ENCODE results near the gene SFMBT2. TPM values are rescaled to one million over a fixed set of nuclear protein-coding genes. Genes with fewer than 3 reads are reported as not detected.

Gene SFMBT2
- total RNA-seq, 1 experiment from 2014 or later = not detected

DNA sequence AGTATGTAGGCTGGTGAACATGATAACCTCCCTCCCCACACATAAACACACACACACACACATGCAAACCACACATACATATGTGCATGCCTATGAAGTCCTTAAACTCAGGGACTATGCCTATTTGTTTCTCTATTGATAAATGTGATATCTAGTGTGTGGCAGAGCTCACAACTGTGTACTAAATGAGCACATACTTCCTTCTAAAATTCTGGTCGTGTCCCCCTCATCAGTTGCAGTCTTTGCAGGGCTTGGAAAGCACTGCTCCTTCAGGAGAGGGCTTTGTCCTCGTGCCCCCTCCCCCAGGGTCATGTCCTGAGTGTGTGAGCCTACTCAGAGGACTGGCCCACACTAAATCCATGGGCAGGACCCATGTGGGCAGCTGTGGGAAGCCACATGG lies 94.0 kb downstream of the SFMBT2 start:
- Mint-ChIP-seq H3K27me3 (ENCODE audit: insufficient read depth, unreplicated experiment) (peaks cover 18% of the 10 kb centered on the region), H3K36me3 (ENCODE audit: insufficient read depth, unreplicated experiment) (no peaks in the 10 kb centered on the region), H3K9me3 (ENCODE audit: unreplicated experiment) (peaks cover 10% of the 10 kb centered on the region), H3K4me3 (ENCODE audit: unreplicated experiment) (no peak overlapping the region), H3K4me1 (ENCODE audit: low read depth, unreplicated experiment) (no peaks in the 10 kb centered on the region), H3K27ac (ENCODE audit: unreplicated experiment) (no peak overlapping the region)
- ChIA-PET POLR2A (no interaction called here), CTCF (interaction anchor here (0.6 kb wide), 1 partner anchor 240 kb away, joined by 4 read pairs; no protein-coding TSS in a partner anchor)
- no peak for DNase-seq
- no TSS peak for BruUV-seq (replicated peaks)
- Histone ChIP-seq H3K9me3 (0 out of 2 replicates have a peak, but pooled peaks cover 4% of the 10 kb centered on the region), H3K27me3 (replicated peaks; ENCODE audit: control insufficient read depth, insufficient read depth, low read length) (no peaks in the 10 kb centered on the region), H3K4me1 (no peaks in the 10 kb centered on the region), H3K4me3 (ENCODE audit: low read depth, low read length) (no peak overlapping the region), H3K36me3 (ENCODE audit: control insufficient read depth, insufficient read depth, low read length) (no peaks in the 10 kb centered on the region)
- TF ChIP-seq, protein P1, sequence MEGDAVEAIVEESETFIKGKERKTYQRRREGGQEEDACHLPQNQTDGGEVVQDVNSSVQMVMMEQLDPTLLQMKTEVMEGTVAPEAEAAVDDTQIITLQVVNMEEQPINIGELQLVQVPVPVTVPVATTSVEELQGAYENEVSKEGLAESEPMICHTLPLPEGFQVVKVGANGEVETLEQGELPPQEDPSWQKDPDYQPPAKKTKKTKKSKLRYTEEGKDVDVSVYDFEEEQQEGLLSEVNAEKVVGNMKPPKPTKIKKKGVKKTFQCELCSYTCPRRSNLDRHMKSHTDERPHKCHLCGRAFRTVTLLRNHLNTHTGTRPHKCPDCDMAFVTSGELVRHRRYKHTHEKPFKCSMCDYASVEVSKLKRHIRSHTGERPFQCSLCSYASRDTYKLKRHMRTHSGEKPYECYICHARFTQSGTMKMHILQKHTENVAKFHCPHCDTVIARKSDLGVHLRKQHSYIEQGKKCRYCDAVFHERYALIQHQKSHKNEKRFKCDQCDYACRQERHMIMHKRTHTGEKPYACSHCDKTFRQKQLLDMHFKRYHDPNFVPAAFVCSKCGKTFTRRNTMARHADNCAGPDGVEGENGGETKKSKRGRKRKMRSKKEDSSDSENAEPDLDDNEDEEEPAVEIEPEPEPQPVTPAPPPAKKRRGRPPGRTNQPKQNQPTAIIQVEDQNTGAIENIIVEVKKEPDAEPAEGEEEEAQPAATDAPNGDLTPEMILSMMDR (IDR thresholded peaks at IDR 0.05; ENCODE audit: insufficient read depth in 1 of 2, low read depth in 1 of 2, low read length in 1 of 2, severe bottlenecking in 1 of 2, unreplicated experiment in 1 of 2) = no peak
- intact Hi-C loops (cut with micrococcal nuclease; ENCODE audit: unreplicated experiment) = no loop called here

DNA sequence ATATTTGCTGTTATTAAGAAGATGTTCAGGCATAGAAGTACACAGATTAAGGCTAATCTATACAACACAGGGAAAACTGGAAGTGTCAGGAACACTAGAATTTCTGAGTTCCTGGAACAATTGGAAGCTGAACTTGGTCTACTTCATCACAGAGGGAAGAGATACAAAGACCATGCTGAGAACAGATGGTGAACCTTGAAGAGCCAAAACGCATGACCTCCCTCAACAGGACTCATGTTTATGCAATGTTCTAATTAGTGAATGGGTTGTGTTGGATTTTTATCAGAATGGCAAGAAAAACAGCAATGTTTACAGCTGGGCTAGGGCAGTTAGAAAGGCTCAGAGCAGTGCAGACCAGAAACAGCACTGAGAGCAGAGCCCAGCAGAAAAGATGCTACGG lies 94.9 kb downstream of the SFMBT2 start:
- Mint-ChIP-seq H3K27me3 (ENCODE audit: insufficient read depth, unreplicated experiment) (peaks cover 18% of the 10 kb centered on the region), H3K36me3 (ENCODE audit: insufficient read depth, unreplicated experiment) (no peaks in the 10 kb centered on the region), H3K9me3 (ENCODE audit: unreplicated experiment) (peaks cover 10% of the 10 kb centered on the region), H3K4me3 (ENCODE audit: unreplicated experiment) (no peak overlapping the region), H3K4me1 (ENCODE audit: low read depth, unreplicated experiment) (no peaks in the 10 kb centered on the region), H3K27ac (ENCODE audit: unreplicated experiment) (no peak overlapping the region)
- POLR2A ChIA-PET = no interaction called here
- intact Hi-C loops (cut with micrococcal nuclease; ENCODE audit: unreplicated experiment) = no loop called here
- H3K9me3 ChIP-seq = 0 out of 2 replicates have a peak, but pooled peaks cover 4% of the 10 kb centered on the region
- no TSS peak for BruUV-seq (replicated peaks)
- H3K36me3 ChIP-seq (ENCODE audit: control insufficient read depth, insufficient read depth, low read length) = no peaks in the 10 kb centered on the region
- DNase-seq = no peak
- no peaks in the 10 kb centered on the region for H3K4me1 ChIP-seq
- TF ChIP-seq, protein P1 (IDR thresholded peaks at IDR 0.05; ENCODE audit: insufficient read depth in 1 of 2, low read depth in 1 of 2, low read length in 1 of 2, severe bottlenecking in 1 of 2, unreplicated experiment in 1 of 2) = no peak
- H3K27me3 ChIP-seq (replicated peaks; ENCODE audit: control insufficient read depth, insufficient read depth, low read length) = no peaks in the 10 kb centered on the region
- H3K4me3 ChIP-seq (ENCODE audit: low read depth, low read length) = no peak overlapping the region
- CTCF ChIA-PET = no interaction called here

DNA sequence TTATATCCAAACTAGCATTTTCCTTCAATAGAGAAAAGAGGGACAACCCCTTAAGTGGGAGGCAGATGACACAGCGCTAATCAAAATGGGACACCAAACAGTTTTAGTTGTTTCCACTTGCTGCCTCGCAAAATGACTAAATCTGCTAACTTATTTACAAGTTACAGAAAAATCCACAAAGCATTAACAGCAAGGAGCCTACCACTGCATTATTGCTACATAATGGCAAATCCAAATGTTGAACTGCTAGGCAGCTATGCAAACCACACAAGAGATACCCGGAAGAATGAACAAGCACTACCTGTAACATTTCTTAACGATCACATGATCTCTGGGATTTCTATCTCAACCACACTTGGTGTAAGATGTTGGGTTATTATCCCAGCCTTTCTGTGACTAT lies 96.7 kb downstream of the SFMBT2 start:
- Histone ChIP-seq H3K36me3 (ENCODE audit: control insufficient read depth, insufficient read depth, low read length) (no peaks in the 10 kb centered on the region), H3K27me3 (replicated peaks; ENCODE audit: control insufficient read depth, insufficient read depth, low read length) (no peaks in the 10 kb centered on the region), H3K4me3 (ENCODE audit: low read depth, low read length) (no peak overlapping the region), H3K9me3 (no peaks in the 10 kb centered on the region), H3K4me1 (no peaks in the 10 kb centered on the region)
- Mint-ChIP-seq H3K36me3 (ENCODE audit: insufficient read depth, unreplicated experiment) (no peaks in the 10 kb centered on the region), H3K4me1 (ENCODE audit: low read depth, unreplicated experiment) (no peaks in the 10 kb centered on the region), H3K4me3 (ENCODE audit: unreplicated experiment) (no peak overlapping the region), H3K9me3 (ENCODE audit: unreplicated experiment) (peaks cover 2% of the 10 kb centered on the region), H3K27me3 (ENCODE audit: insufficient read depth, unreplicated experiment) (peaks cover 12% of the 10 kb centered on the region), H3K27ac (ENCODE audit: unreplicated experiment) (no peak overlapping the region)
- TF ChIP-seq, protein P1 (IDR thresholded peaks at IDR 0.05; ENCODE audit: insufficient read depth in 1 of 2, low read depth in 1 of 2, low read length in 1 of 2, severe bottlenecking in 1 of 2, unreplicated experiment in 1 of 2) = no peak
- POLR2A ChIA-PET = no interaction called here
- intact Hi-C loops (cut with micrococcal nuclease; ENCODE audit: unreplicated experiment) = no loop called here
- no TSS peak for BruUV-seq (replicated peaks)
- CTCF ChIA-PET = no interaction called here
- no peak for DNase-seq

All from Caco-2 (cell line).